Right renal cortex interstitium (tissue), 3 donors: Measurements from ENCODE around the gene MOV10L1. TPM values are rescaled to one million over a fixed set of nuclear protein-coding genes. Genes with fewer than 3 reads are reported as not detected.

Experiments used
- DNase-seq, 3 donors: peaks; one replicate each; pipeline ENCODE4 v3.0.0-alpha.2; 2013; ENCODE audit warnings: low read depth in 3 of 3, low spot score in 2 of 3
- polyA plus RNA-seq, 3 donors: library from polyadenylated mRNA; unstranded; fragments of 120-200 nt; gene quantifications; one replicate each; pipeline ENCODE4 v1.2.1, GENCODE V29; 2013; ENCODE audit not compliant: insufficient read length in 3 of 3

Gene MOV10L1
- polyA plus RNA-seq, 3 donors, result 0.49 to 1.0 (median 0.85) TPM

GRCh38 chr22:50101870-50102565 lies 12.2 kb downstream of the MOV10L1 start:
- no peak for DNase-seq

GRCh38 chr22:50102946-50103345 lies 13.1 kb downstream of the MOV10L1 start:
- DNase-seq, result no peak

- DNase-seq, result no peak
Observed at GRCh38 chr22:50104141-50104544, 14.3 kb downstream of the MOV10L1 start.

- DNase-seq, result no peak
Observed at GRCh38 chr22:50105208-50106100, 15.6 kb downstream of the MOV10L1 start.

- no peak for DNase-seq
Observed at GRCh38 chr22:50107529-50107928, 17.7 kb downstream of the MOV10L1 start.

DNA sequence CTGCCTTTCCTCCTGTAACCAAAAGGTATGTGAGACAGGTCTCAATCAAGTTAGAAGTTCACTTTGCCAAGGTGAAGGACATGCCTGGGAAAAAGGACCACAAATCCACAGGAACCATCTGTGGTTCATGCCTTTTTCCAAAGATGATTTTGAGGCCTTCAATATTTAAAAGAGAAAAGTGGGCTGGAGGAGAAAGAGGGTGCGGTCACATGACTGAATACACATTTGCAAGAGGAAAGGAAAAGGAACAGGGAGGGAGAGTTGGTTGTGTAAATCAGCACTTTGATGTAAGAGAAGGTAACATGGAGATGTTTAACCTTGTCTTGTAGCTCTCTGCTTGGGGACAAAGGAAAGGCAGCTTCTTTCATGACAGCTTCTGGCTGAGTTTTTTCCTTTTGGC lies 21.2 kb downstream of the MOV10L1 start:
- DNase-seq, result no peak

GRCh38 chr22:50112151-50113118 lies 22.6 kb downstream of the MOV10L1 start:
- no peak for DNase-seq

- DNase-seq, result no peak
Observed at GRCh38 chr22:50114221-50115021, 24.6 kb downstream of the MOV10L1 start.

GRCh38 chr22:50115693-50116092 lies 25.9 kb downstream of the MOV10L1 start:
- DNase-seq, result no peak

GRCh38 chr22:50117168-50117762 lies 27.5 kb downstream of the MOV10L1 start:
- no peak for DNase-seq

DNA sequence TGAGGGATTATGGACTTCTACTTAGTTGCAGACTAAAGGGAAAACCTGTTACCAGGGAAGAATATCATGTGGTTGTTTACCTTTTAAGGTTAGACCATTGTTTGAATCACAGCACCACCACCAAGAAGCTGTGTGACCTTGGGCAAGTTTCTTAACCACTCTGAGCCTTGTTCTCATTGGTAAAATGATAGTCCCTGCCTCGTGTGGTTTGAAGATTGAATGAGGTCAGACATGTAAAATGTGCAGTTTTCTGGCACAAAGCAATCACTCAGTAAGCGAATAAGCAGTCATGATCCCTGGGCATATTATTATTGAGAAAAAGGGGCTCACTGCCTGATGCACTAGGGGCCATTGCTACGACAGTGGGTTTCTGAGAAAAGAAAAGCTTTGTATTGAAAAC lies 28.3 kb downstream of the MOV10L1 start:
- no peak for DNase-seq

DNA sequence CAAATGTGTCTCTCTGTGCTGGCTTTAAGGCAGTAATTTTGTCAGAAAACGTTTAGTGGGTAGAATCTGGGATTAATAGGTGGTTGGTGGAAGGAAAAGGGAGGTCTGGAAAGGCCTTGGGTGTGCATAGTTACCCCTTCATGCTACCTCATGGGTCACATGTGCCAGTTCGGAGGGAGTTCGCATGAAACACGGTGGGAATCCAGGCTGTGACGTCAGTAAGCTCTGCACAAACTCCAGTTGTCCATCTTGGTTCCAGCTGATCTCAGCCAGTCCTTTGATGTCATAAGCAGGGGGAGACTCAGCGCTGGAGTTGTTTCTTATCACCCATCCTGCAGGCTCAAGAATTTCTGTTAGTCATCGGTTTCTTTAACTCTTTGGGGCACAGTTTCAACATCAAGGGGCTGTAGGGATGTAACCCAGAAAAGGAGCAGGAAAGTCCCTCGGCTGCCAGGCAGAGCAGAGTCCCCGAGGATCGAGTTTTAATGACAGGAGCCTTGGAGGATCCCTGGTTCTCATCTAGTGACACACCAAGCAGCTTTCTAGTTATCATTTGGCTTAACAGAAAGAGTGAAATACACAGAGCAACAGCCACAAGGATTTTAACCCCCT lies 28.9 kb downstream of the MOV10L1 start:
- no peak for DNase-seq

GRCh38 chr22:50119169-50119767 lies 29.5 kb downstream of the MOV10L1 start:
- no peak for DNase-seq

GRCh38 chr22:50119768-50120251 lies 30.0 kb downstream of the MOV10L1 start:
- DNase-seq, result no peak

DNA sequence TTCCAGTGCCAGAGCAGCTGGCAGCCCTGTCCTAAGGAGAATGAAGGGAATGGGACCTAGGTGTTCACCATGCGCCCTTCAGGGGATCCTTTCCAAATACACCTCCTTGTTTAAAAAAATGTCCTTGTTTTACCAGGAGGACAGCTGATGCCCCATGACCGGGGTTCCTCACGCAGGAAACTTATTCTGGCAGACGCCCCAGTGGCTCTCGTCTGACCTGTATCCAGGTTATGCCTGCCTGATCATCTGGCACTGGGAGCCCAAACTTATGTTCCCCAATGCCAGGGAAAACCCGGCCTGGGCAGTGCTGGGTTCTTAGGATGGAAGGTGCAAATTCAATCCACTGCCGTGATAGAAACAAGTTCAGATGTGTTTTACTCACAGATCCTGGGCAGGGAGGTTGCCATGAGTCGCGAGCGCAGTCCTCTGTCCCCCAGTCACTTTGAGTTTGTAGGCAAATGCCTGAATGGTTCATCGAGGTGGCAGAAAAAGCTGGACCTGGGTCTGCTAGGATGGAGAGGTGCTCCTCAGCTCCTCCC lies 31.5 kb downstream of the MOV10L1 start:
- no peak for DNase-seq

DNA sequence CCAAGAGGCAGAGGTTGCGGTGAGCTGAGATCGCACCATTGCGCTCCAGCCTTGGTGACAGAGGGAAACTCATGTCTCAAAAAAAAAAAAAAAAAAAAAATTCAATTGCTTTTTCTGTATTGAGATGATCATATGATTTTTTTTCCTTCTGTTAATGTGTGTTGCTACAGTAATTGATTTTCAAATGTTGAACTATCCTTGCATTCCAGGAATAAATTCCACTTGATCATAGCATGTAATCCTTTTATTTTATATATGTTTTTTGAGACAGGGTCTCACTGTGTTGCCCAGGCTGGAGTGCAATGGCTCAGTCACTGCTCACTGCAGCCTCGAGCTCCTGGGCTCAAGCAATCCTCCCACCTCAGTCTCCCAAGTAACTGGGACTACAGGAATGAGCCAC lies 33.3 kb downstream of the MOV10L1 start:
- DNase-seq, result no peak

DNA sequence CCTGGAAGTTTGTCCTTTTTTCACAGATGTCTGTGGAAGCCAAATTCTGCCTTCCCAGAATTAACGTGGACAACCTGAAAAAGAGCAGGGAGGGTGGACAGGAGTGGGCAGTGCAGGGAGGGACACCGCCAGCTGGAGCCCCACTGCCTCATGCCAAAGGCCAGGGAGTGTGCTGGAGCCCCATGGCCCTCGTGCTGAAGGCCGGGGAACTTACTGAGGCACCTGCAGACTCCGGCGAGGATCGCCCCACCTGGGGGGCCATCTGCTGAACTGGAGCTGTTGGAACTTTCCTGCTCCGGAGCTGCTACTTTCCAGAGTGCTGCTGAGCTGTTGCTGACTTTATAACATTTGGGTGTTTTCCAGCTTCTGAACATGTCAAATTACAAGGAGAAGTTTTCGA lies 35.2 kb downstream of the MOV10L1 start:
- no peak for DNase-seq

GRCh38 chr22:50129121-50129736 lies 39.4 kb downstream of the MOV10L1 start:
- DNase-seq, result no peak
